SIG-M5 (cell line): Measurements from ENCODE around the gene WWOX.

Experiments used
- DNase-seq: peaks from one replicate; lab custom pipeline; 2025; lab: John Stamatoyannopoulos, UW

The WWOX gene

GRCh38 chr16:78655331-78656113 is 556.1 kb downstream of the WWOX start:
- no peak for DNase-seq

GRCh38 chr16:78656887-78657286 is 557.4 kb downstream of the WWOX start:
- DNase-seq: no peak

DNA sequence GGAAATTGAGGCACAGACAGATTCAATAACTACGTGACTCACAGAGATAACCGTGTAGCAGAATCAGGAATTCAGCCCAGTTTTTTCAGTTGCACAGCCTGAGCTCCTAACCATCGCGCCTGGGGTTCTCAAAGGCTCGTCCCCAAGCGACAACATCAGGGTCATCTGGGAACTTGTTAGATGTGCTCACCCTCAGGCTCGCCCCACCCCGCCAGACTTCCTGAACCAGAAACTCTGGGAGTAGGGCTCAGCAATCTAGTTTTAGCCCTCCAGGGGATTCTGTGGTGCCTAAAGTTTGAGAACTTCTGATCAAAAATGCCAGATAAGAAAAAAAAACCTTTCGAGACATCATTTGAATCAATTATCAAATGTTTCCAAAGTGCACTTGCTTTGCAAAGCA is 559.8 kb downstream of the WWOX start:
- DNase-seq: no peak

DNA sequence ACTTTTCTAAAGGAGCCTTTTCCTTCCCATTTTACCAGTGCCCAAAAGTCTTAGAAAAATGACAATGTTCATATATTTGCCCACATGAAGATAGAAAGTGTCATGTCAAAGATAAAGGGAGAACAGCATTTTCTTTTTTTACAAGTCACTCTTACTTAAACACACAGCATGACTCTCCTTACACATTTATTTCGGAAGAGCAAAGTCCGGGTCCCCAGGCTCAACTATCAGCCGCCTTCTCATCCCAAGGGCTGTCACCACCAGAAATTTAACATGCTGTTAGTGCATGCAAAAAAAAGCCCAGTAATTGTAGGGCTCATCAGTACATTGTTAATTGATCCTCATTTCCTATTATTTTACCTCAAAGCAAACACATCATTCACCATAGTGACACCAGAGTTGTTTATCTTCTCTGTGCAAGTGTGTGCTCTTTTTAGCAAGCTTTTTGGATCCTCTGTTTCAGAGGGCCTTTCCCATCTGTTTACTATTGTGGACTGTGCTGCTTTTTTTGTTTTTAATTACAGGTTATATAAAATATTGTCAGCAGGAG is 560.3 kb downstream of the WWOX start:
- no peak for DNase-seq

DNA sequence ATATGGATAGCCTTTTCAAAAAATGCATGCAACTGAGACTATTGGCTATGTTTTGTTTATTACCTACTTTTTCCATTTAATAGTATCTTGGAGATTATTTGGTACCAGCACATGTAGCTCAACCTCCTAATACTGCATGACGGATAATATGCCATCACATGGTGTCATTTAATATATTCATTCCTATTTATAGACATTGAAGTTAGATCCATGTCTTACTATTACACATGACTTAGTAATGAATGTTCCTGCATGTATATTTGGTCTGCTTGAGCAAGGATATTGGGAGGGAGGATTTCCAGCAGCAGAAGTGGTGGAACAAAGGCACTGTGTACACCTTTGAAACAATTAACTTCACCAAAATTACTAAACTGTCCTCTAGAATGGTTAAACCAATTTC is 561.3 kb downstream of the WWOX start:
- DNase-seq: no peak

- DNase-seq: no peak
These were observed 564.2 kb downstream of the WWOX start for GRCh38 chr16:78663690-78664089.

- no peak for DNase-seq
These were observed 565.6 kb downstream of the WWOX start for GRCh38 chr16:78664811-78665772.

GRCh38 chr16:78666318-78666717 is 566.9 kb downstream of the WWOX start:
- no peak for DNase-seq

DNA sequence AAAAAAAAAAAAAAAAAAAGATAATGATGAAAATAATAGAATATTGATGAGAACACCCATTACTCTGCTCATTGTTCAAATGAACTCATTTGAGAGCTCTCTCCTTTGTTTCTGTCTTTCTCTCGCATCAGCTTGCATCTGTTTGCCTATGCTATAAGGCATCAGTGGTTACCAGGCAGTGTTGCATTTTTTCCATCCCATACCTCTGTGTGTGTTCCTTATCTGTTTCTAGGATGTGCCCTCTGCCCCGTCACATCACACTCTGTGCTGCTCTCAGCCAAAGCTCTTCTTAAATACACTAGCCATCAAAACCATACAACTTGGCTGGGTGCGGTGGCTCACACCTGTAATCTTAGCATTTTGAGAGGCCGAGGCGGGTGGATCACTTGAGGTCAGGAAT is 568.2 kb downstream of the WWOX start:
- DNase-seq: no peak

GRCh38 chr16:78668393-78668792 is 568.9 kb downstream of the WWOX start:
- no peak for DNase-seq

- no peak for DNase-seq
These were observed 570.5 kb downstream of the WWOX start for GRCh38 chr16:78669994-78670393.

- no peak for DNase-seq
These were observed 573.5 kb downstream of the WWOX start for GRCh38 chr16:78672779-78673556.

DNA sequence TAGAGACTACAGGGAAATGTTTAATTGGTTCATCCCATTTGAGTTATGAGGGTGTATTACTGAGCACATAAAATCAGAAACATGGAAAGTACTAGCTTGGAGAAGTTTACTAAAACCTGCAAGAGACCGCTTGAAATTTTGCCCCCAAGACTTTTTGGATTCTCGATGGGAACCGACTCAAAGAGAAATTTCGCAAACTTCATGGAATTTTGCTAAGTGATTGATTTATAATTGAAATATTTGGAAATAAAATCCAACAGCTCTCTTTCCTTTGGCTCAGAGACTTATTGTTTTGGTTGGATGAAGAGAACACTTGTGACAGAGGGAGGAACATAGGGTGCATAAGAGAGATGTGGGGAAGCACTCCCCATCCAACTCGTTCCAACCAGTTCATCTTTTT is 574.4 kb downstream of the WWOX start:
- no peak for DNase-seq

DNA sequence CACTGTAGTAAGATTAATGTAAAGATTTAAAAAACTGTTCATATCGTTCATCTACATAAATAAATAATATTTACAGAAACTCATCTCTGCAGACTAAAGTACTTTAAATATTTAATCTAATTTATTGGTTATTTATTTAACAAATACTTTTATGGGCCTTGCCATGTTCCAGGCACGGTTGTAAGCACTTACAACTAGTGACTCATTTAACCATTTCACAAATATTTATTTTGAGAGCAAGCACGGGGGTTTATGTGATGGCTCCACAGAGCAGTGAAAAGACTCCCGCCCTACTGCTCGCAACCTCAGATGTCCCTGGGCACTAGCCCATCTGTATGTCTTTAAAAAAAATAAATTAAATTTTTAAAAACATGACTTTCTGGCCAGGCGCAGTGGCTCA is 575.9 kb downstream of the WWOX start:
- no peak for DNase-seq

DNA sequence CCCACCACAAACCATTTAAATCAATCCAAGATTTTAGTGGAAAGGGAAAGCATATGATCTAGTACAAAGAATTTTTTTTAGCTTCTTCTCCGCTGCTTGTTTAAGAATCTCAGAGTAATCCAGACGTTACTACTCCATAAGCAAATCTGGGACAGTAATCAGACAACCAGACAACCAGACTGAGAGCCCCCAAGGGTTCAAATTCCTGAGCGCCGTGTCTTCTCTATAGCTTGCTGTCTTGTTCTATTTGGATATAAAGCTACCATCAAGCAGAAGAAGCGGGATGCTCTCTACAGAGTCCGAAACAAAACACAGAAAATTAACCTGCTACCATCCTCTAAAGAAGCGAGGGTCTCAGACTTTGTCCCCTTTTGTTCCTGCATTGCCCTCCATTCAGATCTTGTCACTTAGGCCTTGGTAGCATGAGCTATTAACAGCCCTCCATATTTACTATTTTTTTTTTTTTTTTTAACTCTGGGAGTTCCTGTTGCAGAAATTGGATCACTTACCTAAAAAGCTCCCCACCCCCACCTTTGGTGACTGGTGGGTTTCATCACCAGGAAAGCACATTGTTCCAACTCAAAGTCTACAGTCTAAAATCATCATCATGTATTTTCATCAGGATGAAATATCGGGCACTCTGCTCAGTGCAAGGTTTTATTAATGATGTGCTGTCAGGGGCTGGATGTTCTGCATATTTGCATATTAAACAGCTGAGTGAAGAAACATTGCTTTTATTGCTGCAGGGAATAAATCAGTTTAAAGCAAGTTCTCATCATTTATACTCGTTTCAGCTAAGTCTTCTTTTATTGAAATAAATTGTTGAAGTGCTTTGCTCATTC is 576.7 kb downstream of the WWOX start:
- no peak for DNase-seq

GRCh38 chr16:78677181-78677731 is 577.8 kb downstream of the WWOX start:
- DNase-seq: no peak

DNA sequence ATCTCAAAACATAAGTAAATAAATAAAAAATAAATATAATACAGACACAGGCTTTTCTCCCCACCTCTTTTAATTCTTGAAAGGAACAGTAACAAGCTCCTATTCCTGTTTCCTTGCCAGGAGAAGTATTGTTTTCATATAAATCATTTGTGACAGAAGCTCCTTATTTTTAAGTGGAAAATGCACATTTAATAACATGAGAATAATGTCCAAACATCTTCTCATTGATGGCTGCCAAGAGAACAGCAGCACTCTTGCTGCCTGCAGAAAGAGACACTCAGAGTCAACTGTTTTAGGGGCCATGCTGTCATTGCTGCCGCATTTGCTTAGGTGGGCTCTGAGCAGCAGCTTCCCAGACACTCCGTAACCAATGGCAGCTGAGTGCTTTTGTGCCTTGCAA is 580.1 kb downstream of the WWOX start:
- DNase-seq: no peak

DNA sequence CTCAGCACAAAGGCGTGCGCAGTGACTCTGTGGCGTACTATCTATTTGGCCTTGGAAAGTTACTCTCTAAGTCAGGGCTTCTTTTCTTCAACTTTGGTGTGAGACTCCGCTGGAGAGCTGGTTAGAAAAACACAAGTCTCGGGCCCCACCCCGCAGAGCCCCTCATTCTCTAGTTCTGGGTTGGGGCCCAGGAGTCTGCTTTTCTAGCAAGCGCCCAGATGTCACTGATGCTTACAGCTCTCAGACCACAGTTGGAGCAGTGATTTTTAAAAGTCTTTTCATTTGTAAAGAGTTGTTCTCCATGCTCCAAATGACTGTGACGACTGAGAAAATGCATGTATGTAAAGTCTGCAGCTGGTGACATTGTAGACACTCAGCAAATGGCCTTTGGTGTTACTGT is 582.3 kb downstream of the WWOX start:
- no peak for DNase-seq

DNA sequence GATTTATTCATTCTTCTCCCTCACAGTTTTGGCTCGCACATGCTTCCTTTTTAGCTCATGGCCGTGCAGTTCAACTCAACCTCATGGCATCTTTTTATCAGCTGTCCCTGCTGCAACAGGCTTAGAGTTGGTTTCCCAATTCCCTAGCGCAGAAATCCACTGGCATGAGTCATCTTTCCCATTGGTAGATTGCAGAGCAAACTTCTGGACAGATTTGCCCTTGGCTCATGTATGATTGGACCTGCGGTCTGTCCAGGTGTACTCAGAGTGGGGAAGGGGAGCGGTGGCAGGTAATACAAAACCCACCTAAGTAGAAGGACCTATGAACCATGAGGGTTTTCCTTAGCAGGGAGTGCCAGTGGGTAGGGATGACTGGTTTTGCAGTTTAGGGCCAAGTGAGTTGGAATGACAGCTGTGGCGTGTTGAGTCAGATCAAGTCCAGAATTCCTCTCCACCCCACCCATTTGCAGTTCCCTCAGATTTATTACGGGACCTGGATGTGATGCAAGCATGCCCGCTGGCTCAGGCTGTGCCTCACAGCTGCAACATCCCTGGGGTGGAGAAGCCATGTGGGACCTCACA is 584.7 kb downstream of the WWOX start:
- no peak for DNase-seq

- no peak for DNase-seq
These were observed 585.4 kb downstream of the WWOX start for GRCh38 chr16:78684655-78685375.
